SW480 (cell line): Measurements from ENCODE around the gene EFHD2.
"Not testable (repeated sequence)": the region's sequence is repeated elsewhere in the genome, so short reads cannot be mapped to it uniquely, and the experiment has no call there.

Experiments used
- DNase-seq: peaks from one replicate; pipeline ENCODE4 v3.0.0-alpha.2; 2016; ENCODE audit warnings: low spot score

The EFHD2 gene

DNA sequence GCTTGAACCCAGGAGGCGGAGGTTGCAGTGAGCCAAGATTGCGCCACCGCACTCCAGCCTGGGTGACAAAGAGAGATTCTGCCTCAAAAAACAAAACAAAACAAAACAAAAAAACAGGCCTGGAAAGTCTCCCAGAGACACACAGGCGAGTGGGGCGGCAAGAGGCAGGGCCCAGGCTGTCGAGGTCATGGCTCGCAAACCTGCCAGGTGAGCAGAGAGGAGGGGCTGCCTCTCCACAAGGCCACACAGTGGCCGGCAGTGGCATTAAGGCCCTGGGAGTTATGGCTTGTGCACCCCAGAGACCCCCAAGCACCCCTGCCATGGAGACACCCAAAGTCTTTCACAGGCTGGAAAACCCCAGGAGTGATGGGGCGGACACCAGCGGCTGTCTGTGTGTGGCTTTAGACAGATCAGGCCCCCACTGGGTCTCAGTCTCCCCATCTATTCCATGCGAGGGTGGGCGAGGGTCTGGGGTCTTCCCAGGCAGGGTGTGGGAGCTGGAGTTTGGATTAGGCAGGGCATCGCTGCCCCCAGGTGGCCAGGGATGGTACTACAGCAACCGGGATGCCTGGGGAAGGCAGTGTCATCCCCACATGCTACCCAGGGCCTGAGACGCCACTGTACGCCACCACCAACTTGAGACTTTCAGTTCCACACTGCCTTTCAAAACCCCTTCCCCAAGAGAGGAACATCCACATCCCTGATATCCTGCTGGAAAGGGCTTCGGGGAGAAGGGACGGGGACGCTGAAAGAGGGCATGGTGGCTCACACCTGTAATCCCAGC lies 21.3 kb downstream of the EFHD2 start:
- no peak for DNase-seq

DNA sequence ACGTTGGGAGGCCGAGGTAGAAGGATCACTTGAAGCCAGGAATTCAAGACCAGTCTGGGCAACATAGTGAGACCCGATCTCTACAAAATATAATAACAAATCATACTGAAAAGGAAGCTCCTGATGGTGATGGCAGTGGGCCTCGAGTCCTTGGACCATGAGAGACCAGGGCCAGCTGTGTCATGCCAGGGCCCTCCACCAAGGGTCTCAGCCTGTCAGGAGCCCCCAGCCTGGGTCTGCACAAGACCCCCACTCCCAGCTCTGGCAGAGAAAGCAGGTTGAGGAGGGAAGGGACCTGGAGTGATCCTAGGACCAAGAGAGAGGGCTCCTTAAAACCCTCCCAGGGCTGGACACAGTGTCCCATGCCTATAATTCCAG lies 21.9 kb downstream of the EFHD2 start:
- DNase-seq: no peak

DNA sequence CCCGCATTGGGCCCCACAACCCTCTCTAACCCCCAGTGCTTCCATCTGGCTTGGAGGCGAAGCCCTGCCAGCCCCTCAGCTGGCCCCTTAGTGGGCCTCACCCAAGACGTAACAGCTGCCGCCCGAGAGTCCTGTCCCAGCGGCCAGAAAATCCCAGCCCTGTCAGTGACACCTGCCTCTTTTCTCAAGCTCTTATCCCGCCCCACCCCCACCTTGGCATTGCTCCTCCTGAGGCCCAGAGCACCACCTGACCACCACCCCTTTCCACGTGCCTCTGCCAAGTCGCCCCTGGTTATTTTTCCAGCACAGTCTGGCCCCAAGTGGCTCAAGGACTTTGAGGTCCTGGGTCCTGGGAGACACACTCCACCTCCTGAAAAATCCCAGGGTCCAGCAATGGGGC lies 22.6 kb downstream of the EFHD2 start:
- no peak for DNase-seq

DNA sequence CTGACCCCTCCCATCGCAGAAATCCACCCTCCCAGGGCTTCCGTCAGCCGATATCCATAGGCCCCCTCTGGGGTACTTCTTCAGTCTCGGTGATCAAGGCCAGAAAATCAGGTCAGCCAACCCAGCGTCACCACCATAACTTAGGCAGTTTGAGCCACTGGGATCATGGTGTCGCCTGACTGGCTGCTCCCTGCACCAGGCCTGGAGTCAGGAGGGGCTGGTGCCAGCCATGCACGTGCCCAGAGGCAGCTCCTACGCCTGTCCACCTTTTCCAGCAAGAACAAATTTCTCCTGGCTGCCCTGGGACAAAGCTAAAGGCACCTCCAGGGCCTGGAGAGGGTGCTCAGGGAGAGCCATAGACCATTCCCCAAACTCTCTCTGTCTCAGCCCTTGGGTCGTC lies 23.8 kb downstream of the EFHD2 start:
- DNase-seq: no peak

DNA sequence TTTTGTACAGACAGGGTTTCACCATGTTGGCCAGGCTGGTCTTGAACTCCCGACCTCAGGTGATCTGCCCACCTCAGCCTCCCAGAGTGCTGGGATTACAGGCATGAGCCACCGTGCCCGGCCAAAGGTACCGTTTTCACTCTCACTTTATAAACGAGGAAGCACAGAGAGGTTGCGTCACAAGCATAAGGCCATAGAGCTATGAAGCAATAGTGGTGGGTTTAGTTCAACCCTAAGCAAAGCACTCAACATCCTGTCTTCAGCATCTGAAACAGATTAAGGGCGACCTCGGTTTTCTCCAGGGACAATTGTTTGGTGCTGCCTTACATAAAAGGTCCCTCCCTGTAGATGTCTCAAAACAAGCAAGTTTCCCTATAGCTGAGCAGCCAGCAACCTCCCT lies 25.1 kb downstream of the EFHD2 start:
- not testable (repeated sequence) for DNase-seq

DNA sequence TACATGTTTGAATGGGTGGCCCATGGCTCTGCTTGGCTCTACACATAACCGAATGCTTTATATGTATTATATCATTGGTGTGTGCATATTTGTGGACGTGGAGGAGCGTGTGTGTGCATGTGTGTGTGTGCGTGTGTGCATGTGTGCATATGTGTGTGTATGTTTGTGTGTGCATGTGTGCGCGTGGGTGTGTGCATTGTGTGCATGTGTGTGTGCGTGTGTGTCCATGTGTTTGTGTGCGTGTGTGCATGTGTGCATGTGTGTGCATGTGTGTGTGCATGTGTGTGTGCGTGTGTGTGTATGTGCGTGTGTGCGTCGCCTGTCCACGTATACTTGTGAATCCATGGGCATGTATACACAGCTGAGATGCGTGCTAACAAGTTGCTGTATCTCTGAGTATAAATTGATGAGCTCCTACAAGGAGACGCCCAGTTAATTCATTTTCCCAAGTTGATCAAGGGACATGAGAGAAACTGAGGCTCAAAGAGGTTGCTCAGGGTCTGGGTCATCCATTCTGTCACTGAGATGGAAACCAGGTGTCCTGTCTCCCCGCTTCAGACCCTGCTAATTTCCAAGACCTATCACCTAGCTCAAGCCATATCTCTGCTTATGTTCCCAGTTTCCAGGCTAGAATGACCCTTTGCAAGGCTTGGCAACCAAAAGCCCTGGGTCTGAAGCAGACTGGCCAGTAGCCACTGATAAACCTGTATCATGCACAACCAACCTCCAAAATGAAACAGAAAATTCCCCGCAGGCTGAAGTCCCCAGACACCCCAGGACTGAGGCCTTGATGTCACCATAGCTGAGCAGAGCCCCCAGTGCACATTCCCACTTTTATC lies 25.8 kb downstream of the EFHD2 start:
- no peak for DNase-seq

DNA sequence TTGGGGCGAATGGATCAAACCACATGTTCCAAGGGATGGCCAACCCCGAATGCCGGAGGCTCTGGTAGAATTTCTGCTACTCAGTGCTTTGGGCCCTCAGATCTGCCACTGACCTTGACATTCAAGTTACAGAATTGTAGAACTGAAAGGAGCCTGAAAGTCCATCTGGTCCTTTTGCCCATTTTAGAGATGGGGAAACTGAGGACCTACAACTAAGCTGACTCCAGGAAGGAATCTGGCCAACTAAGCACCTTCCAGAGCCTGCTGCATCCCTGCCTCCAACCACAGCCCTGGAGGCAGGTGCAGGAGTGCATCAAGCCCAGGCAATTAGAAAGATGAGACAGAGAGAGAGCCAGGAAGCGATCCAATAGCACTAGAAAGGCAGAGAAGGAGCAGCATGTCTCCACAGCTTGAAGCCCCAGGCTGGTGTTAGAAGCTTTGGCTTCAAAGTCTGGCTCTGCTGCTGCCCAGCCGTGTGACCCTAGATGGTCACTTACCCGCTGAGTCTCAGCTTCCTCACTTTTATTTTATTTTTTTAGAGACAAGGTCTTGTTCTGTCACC lies 27.3 kb downstream of the EFHD2 start:
- DNase-seq: no peak

DNA sequence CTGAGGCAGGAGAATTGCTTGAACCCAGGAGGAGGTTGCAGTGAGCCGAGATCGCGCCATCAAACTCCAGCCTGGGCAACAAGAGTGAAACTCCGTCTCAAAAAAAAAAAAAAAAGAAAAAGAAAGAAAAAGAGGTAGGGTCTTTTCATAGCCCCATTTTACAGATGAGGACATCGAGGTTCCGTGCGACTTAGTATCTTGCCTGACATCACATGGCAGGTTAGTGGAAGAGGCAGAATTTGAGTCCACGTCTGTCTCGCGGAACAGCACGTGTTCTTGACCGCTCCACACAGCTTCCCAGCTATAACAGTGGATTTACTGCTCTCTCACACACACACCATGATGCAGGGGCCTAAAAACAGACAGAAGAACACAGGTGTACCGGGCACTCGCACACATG lies 29.6 kb downstream of the EFHD2 start:
- no peak for DNase-seq

DNA sequence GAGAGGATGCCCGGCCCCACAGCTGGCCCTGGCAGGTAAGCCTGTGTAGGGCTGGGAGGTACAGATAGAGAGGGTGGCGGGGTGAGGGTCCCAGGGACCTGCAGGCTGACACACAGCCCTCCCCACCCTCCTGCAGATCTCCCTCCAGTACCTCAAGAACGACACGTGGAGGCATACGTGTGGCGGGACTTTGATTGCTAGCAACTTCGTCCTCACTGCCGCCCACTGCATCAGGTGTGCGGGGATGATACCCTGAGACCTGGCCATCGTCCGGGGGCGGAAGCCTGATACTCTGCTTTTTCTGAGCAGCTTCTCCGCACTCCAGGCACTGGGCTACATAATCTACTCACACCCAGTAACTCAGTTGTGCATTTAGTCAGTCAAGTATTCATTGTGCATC lies 30.7 kb downstream of the EFHD2 start:
- DNase-seq: no peak

DNA sequence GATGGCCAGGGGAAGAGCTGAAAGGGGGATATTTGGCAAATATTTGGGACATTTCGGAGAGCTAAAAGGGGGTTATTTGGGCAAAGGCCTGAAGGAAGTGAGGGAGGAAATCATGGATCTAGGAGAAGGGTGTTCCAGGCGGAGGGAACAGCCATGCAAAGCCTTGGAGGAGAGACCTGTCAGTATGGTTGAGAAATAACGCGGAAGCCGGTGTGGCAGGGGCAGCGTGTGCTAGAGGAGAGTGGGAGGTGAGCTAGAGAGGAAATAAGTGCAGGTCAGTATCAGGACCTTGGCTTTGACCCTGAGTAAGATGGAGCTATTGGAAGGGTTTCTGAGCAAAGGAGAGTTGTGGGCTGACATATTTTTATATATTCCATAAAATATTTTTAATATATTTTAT lies 31.6 kb downstream of the EFHD2 start:
- DNase-seq: no peak

DNA sequence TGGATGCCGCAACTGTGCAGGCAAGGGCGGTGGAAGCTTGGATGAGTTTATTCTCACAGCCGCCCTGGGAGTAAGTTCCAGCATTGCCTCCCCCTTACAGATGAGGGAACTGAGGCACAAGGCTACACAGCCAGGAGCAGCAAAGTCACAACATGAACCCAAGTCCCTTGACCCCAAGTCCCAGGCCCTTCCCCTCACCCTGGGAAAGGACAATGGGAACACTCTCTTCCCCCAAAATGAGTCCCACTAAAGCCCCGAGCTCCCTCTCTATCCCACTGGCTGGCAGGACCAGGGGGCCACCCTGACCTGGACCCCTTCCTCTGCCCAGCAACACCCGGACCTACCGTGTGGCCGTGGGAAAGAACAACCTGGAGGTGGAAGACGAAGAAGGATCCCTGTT lies 32.4 kb downstream of the EFHD2 start:
- DNase-seq: no peak

DNA sequence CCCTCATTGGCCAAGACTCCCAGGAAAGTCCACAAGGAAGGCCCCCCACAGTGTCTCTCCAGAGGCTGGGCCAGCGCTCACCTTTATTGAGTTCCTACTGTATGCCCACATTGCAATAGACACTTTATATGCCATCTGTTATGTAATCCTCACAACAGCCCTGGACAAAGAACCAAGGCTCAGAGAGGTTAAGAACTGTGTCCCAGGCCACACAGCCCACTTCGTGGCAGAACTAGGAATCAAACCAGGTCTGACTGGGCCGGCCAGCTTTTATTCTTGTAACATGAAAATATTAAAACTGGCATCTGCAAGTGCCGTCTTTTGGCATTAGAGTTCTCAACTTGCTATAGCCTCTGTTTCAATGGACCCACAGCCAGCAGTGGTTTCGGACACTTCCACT lies 33.1 kb downstream of the EFHD2 start:
- DNase-seq: no peak

DNA sequence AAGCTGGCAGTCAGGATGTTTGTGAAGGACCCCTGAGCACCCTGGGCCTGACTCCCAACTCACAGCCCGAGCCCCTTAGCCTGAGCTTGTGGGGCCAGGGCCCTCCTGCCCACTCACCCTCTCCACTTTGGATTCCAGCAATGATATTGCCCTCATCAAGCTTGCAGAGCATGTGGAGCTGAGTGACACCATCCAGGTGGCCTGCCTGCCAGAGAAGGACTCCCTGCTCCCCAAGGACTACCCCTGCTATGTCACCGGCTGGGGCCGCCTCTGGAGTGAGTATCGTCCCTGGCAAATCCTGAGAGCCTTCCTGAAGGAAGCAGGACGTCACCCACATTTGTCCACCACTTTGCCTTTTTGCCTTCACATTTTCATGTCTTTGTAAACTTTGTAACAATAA lies 33.6 kb downstream of the EFHD2 start:
- DNase-seq: no peak

DNA sequence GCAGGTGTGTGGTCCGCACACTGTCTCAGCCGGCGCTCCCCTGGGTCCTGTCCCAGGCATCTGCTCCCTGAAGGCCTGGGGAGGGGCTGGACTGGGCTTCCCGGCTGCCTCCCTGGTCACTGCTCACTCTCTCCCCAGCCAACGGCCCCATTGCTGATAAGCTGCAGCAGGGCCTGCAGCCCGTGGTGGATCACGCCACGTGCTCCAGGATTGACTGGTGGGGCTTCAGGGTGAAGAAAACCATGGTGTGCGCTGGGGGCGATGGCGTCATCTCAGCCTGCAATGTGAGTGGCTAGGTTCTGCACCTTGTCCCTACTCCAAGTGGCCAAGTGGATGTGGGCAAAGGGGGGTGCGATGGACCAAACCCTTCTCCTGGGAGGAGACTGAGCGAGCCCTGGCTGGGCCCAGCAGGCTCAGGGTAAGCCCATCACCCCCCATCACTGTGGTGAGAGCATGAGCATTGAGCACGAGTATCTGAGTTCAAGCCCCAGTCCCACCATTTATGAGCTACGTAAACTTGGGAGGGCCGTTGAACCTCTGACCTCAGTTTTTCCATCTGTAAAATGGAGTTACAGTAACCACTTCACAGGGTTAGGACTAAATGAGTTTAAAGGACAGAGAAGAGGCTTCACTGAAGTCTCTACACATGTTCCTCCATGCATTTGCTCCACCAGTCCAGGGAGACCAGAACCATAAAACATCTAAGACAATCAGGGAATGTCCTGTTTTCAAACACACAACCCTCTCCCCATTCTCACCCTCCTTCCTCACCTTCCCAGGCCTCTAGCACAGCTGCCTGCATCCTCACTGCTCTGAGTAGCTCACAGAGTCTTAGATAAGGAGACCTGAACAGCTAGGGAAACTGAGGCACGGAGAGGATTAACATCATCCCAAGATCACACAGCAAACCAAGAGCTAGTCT lies 35.0 kb downstream of the EFHD2 start:
- no peak for DNase-seq

DNA sequence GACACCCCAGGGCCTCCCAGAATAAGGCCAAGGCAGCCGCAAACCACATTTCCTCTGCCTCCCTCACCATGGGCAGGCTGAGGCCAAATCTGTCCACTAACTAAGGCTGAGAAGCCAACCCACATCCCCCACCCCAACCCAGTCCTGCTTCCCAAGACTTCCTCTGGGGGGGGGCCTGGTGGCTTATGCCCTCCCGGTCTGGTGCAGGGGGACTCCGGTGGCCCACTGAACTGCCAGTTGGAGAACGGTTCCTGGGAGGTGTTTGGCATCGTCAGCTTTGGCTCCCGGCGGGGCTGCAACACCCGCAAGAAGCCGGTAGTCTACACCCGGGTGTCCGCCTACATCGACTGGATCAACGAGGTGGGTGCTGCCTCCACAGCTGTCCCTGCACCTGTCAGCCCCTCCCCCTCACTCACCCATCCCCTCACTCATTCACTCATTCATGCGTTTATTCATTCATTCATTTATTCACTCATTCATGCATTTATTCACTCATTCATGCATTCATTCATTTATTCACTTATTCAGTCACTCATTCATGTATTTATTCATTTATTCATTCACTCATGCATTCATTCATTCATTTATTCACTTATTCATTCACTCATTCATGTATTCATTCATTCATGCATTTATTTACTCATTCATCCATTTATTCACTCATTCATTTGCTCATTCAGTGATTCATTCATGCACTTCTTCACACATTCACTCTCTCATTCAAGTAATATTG lies 35.9 kb downstream of the EFHD2 start:
- DNase-seq: no peak

DNA sequence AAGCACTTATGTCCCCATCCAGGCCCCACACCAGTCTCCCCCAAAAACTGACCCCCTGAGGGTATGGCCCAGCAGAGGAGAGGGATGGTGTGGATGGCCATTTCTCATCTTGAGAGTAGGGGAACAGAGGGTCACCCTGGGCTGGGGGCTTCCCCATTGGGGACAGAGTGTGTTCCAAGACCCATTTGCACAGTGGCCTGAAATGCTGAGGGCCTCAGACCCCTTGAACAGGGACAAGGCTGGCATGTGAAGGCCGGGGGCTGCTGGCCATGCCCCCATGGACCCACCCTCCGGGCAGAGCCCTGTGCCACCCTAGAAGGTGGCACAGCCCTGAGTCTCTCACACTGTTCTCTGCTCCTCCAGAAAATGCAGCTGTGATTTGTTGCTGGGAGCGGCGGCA lies 36.5 kb downstream of the EFHD2 start:
- DNase-seq: no peak

DNA sequence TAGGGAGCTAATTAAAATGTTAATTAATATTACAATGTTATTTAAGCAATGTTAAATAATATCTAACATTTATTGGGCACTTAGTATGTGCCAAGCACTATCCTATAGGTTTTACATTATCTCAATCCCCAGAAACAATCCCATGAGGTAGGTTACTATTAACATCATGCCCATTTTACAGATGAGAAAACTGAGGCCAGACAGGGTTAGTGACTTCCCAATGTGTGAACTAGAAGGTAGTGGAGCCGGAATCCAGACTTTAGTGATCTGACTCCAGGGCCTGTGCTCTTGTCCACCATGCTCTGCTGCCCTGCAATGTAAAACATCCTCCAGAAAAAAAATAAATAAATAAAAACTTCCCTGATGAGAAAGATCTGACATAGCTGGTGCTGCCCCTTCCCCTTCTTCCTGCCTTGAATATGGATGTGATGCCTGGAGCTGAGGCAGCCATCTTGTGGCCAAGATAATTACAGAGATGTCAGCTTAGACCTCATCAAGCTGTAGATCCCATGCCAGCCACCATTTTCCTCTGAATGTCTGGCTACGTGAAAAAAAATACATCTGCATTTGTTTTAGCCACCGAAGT lies 39.3 kb downstream of the EFHD2 start:
- no peak for DNase-seq

DNA sequence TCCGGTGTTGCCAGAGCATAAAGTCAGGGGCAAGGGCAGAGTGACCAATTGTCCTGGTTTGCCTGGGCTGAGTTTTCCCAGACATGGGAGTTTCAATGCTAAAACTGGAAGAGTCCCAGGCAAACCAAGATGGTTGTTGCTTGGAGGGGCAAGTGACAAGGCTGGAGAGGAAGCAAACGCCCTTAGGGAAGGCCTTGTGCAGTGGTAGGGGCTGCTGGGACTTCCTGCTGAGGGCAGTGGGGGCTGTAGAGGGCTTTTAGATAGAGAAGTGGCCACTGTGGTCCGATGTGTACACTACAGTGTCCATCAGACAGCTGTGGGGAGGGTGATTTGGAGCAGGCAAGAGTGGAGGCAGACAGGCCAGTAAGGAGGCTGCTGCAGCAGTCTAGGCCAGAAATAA lies 39.9 kb downstream of the EFHD2 start:
- no peak for DNase-seq

DNA sequence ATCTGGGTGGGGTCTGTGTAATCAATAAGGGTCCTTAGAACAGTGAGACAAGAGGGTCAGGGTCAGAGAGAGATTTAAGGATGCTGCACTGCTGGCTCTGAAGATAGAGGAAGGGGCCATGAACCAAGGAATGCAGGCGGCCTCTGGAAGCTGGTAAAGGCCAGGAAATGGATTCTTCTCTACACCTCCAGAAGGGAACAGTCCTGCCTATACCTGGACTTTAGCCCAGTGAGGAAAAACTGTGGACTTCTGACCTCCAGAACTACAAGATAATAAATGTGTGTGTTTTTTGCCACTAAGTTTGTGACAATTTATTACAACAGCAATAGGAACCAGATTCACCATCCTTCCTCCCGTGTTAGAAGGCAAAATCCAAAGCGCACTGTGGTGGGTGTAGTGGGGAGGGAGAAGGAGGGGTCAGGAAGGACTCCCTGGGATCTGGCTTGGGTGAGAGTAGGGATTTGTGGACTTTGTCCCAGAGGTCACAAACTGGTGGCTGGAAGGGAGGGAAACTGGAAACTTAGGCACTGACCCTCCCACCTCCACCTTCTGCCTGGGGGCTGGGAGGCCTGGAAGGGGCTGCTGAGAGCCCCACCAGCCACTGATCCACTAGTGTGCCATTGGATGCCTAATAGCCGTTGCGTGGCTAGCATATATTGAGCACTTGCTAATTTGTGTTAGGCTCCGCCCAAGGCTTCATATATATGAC lies 41.5 kb downstream of the EFHD2 start:
- no peak for DNase-seq

DNA sequence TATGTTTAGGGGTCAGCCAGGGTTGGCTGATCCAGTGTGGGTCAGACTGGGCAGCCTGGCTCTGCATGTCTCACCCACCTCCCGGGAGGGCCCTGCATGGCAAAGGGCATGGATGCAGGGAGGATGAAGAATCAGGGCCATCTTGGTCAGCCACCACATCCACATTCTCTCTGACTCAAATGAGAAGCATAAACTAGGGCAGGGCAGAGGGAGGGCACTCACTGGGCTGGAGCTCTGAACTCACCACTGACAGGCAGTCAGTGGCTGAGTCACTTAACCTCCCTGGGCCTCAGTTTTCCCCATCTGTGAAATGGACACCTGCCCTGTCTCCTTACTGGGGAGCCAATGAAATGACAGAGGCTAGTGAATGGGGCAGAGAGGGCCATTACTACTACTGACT lies 42.5 kb downstream of the EFHD2 start:
- DNase-seq: no peak
